Breast epithelium (tissue), 3 donors: Measurements from ENCODE around the gene SRGAP3.

ENCODE experiments used
- CTCF ChIP-seq, 3 donors: fragments of 450-650 bp; IDR thresholded peaks; one replicate each; pipeline ENCODE4 v1.5.1; 2016 to 2017; ENCODE audit warnings: antibody characterized with exemption in 3 of 3, mild to moderate bottlenecking in 3 of 3, moderate library complexity in 3 of 3
- POLR2A ChIP-seq: fragments of 450-650 bp; IDR thresholded peaks from one replicate; pipeline ENCODE4 v1.6.1; 2016; ENCODE audit warnings: antibody characterized with exemption, mild to moderate bottlenecking, moderate library complexity
- POLR2AphosphoS5 ChIP-seq, 3 donors: sonication (generic); formaldehyde crosslinking; IDR thresholded peaks; one replicate each; pipeline ENCODE4 v1.6.1; 2017; ENCODE audit warnings: antibody characterized with exemption in 3 of 3

- no peak for TF ChIP-seq CTCF (IDR thresholded peaks at IDR 0.05)
- no peak for TF ChIP-seq POLR2A
- no peak for TF ChIP-seq POLR2AphosphoS5 (IDR thresholded peaks at IDR 0.05)
Observed at GRCh38 chr3:9043063-9043462, 206.4 kb downstream of the SRGAP3 start.
